Stimulated activated CD4-positive, alpha-beta T cell treated with anti-CD3 and anti-CD28 coated beads, Interleukin-1b, Interleukin-23, amount 100 ng/mL, for 1 hour (primary cell): ENCODE results near the gene CXCL1.

Experiments used
- DNase-seq, 2 donors: peaks; one replicate each; pipeline ENCODE4 v3.0.0-alpha.2; 2020; ENCODE audit warnings: low read depth in 2 of 2

CXCL1 gene

DNA sequence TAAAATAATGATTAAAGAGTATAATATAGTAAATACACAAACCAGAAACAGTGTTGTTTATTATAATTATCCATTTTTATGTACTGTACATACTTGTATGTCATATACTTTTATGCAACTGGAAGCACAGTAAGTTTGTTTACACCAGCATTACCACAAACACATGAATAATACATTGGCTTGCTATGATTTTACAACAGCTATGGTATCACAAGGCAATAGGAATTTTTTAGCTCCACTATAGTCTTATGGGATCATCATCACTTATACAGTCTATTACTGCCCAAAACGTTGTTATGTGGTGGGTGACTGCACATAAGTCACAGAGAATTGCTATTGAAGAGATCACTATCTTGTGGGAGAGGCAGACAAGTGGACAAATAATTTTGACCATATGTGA, 17.9 kb upstream of the CXCL1 start:
- no peak for DNase-seq

DNA sequence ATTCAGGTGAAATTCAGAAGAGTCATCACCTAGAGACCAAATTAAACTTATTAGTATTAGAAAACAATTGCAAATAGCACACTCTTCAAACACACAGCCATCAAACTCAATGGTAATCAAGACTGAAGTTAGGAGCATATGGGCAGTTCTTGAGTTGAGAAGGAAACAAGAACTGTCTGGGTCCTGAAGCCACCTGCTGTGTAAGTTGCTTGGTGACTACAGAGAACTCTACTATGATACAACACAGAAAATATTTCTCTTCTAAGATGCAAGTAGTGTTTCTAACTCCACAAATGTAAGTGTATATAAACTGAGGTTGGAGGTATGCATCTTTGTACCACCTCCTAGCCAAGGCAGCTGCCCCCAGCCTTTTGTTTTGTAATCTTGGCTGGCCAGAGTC, 16.4 kb upstream of the CXCL1 start:
- no peak for DNase-seq

DNA sequence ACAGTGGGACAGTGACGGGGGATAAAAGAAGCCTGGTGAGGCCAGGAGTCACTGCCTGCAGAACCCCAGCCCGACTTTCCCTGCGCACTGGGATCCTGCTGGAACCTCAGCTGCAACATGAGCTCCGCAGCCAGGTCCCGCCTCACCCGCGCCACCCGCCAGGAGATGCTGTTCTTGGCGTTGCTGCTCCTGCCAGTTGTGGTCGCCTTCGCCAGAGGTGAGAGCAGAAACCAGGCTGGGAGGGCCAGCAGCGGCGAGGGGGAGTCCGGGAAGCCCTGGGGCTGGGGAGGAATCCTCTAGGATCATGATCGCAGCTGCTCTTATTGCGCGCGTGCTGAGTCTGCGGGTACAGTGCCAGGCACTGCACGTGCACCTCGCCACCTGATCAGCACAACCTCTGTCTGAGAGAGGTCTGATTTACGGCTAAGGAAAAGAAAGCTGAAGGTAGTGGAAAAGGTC, 15.9 kb upstream of the CXCL1 start, which contains the start of gene PF4V1:
PF4V1 (plus strand) TSS at position 51 of the 459 bp plus-strand sequence; CDS start at position 118, 67 bp downstream.
- no peak for DNase-seq

DNA sequence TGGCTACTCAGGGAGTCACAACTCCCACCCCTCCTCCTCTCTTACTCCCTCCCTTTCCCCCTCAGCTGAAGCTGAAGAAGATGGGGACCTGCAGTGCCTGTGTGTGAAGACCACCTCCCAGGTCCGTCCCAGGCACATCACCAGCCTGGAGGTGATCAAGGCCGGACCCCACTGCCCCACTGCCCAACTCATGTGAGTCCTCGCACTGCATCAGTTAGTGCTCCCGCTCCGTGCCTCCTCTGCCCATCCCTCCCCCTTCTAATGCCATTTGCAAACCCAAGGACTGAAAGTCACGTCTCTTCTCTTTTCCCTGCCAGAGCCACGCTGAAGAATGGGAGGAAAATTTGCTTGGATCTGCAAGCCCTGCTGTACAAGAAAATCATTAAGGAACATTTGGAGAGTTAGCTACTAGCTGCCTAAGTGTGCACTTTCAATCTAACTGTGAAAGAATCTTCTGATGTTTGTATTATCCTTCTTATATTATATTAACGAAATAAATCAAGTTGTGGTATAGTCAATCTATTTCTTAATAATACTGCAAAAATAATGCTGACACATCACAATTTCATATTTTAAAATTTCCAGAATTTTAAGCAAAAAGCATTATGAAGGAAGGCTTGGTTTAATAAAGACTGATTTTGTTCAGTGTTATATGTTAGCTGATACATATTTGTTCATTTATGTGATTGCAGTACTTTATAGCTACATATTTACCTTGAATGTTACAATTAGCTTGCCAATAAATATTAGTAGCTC, 15.3 kb upstream of the CXCL1 start:
- DNase-seq = no peak

DNA sequence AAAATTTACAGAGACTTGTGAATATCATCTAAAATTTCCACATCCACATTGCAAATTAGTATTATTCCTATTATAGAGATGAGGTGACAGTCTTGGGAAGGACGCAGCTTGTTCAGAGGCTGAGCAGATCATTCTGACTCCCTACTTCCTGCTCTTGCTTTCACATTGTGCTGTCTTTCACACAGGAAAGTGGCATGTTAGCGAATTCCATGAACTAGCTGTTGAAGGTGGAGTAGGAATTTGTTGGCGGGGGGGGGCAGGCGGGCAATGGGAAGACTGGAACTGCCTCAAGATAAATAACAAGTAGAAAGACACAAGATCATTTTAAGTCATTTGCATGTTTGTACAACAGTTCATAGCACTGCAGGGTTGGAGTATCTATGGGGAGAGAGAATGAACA, 13.8 kb upstream of the CXCL1 start:
- DNase-seq = no peak

DNA sequence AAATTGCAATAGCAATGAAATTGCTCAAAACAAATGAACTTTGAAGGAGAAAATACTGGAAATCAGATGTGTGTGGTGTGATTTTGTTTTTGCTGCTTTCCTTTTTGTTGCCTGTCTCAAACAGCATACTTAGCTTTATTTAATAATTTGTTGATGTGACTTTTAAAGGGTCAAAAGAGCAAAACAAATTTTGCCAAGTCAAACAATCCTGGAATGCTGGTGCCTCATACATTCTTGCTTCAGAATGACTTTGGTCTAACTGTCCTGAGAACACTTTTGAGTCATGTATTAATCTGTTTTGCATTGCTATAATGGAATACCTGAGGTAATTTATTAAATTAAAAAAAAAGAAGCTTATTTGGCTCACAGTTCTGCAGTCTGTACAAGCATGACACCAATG, 12.7 kb upstream of the CXCL1 start:
- DNase-seq = no peak

DNA sequence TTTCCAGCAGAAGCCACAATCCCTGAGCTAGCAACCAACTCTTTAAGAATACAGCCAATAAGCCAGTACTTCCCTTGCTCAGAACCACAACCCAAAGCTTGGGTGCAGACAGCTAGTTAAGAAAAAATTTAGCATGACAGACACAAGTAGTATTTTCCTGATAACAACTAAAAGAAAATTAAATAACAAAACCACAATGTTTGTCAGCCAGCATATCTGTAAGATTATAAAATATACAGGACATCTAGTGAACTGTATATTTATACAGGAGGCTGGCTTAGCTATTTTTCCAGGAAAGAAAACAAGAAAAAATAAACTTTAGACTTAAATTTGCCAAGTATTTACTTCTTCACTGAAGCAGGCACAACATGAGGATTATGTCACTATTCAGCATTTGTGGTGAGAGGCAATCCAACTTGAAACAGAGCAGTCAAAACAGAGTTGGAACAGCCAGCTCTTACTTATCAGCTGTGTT, 9.5 kb upstream of the CXCL1 start:
- DNase-seq = no peak

DNA sequence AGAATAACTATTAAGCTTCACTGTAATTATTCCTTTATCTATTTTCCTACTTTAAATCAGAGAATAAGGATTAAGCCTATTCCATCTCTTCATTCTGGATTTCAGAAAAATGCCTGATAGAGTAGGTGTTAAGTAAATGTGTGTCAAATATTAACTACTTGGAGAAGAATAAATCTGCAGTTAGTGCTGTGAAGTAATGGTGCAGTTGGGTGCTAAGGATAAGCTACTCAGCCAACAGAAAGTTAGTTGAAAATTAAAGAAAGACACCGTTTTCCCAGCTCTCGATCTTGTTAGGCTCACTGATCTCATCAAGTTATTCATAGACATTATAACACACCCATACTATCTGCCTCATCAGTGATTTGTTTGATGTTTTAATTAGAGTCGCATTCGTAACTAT, 9.0 kb upstream of the CXCL1 start:
- DNase-seq = no peak

DNA sequence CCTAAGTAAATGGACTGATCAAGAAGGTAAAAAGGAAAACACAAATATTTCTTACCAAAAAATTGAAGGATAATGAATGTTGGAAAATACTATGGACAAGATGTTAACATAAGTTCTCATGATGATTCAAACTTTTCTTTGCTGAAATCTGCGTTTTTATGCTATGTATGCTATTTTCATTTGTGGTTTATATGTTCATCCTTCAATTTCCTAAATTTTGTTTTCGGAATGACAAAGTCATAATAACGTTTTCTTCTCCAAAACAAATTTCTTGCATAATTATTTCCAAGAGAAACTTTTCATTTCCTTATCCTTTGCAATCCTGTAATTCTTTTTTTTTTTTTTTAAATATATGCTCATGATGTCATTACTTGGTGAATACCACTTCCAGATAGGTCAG, 8.3 kb upstream of the CXCL1 start:
- no peak for DNase-seq

DNA sequence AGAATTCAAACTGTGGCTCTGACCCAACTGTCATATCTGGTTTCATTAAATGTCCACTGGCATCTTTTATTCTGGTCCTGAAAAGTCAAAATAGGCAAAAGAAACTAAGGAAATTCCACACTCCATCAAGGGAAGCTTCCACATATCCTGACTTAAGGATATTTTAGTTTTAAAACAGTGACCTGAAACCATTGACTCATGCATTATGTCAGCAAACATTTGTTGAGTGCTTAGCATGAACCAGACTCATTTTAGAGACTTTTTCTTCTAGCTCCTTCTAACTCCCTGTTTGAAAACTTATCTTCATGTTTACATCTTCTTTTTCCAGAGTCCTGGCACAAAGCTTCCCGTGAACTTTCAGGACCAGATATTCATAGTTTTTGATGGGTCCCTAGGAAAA, 6.9 kb upstream of the CXCL1 start:
- no peak for DNase-seq

DNA sequence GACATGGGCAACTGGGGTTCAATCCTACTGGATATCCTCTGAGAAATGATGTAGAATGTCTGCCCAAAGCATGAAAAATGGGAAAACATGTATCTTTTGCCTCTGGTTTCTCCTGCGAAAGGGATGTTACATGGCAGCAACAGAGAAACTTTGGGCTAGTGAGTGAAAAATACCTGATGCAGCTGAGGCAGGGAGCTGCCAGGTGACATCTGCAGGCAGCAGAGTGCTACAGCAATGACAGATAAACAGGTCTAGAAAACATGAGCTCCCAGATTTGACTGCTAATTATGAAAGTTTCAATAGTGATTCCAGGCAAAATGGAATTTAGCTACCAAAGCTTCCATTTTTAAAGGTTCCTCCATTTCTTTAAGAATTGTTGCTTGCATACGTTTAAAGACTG, 4.8 kb upstream of the CXCL1 start:
- no peak for DNase-seq

DNA sequence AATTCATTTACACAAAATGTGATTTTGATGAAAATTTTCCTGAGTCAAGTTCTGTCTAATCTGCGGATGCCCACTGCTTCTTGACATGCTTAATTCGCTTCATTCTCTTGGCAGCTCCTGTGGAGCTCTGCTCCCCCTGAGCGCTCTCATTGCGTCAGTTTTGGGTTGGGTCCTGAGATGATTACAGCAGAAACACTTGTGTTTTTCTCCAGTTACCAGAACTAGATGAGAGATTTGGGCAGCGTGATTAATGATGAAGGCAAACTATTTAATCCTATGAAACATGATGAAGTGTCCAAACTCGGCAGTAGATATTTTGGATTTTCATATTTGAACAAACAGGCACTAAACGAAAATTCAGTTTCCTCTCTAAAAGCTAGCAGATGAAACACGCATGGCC, 4.2 kb upstream of the CXCL1 start:
- DNase-seq = no peak

DNA sequence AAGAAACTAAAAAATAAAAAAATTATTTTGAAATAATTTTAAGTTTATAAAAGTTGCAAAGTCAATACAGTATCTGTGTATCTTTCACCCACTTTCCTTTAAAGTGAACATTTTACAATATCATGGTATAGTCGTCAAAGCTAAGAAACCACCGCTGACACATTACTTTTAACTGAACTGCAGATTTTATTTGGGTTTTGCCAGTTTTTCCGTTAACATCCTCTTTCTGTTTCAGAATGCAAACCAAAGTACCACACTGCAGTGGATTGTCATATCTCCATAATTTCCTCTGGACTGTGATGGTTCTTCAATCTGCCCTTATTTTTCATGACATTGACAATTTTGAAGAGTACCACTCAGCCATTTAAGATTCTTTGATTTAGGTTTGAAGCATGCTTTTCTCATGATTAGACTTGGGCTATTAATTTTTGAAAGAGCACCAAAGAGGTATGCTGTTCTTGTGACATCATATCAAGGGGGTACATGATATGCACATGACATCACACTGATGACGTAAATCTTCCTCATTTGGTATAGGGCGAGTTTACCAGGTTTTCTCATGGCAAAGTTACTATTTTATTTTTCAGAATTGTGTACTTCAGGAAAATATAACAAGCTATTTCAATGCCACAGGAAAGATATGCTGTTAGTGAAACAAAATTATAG, 3.6 kb upstream of the CXCL1 start:
- no peak for DNase-seq

DNA sequence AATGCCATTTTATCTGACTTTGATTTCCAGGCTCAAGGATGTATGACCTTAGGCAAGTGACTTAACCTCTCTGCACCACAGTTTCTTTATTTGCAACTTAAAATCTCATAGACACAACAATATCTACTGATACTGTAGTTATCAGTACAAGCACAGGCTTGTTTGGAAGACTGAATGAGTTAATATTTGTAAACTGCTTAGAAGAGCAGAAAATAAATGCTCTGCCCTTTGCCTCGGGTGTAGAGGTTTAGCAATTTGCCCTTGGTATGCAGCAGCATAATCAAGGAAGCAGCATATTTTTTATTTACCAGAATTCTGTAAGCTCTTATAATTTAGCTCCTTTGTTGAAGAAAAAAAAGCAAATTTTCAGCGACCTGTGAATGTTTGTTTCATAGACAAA, 2.9 kb upstream of the CXCL1 start:
- no peak for DNase-seq

DNA sequence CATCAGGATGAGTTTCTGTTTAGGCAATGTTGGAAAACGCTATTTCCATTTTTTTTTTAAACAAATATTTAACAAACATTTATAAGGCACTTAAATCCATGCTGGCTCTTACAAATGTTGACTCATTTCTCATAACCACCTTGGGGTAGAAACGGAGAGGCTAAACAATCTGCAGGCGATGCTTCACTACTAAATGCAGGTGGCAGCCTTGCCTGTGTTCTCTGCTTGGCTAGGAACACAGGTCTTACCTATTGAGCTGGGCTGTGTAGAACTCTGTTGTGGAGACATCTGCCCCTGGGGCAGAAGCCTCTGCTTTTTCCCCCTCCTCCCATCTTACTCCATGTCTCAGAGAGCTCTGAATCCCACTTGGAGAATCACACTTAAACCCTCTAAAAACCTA, 1.4 kb upstream of the CXCL1 start:
- no peak for DNase-seq

DNA sequence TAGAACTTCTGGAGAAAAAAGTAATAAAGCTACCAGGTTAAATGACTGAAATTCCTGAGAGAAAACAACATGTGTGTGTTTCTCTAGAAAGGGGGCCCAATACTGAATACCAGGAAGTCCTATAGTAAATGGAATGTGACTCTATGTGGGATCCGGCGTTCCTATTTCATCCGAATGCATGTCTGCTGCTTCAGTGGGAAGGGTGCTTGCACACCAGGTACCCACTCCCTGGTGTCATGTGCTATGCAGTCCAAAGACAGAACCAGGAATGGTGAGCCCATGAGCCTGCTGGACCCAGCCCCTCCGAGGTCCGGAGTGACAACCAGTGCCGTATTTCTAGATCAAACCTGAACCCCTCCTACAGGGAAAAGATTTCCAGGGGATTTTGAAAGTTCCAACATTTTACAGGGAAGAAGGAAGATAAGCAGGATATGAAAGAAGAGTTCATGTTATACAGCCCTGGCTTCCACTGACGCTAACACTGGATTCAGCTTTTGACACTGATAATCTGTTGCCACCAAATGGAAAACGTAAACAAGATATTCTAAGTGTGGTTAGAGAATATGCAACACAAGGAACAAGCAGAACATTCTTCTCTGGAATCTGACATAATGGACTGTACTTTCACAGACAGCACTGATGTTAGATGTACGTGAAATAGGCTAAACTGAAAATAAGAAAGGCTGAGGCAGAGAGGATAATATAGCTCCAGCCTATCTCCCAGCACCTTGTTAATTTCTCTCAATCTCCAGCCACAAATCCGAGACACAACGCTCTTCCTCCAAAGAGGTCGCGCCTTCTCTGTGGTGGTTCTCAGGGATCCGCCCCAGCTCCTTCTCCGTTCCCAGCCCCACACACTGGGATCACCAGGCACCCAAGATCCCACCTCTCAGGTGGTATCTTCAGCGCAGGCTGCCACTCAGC, 725 bp upstream of the CXCL1 start:
- DNase-seq = no peak

DNA sequence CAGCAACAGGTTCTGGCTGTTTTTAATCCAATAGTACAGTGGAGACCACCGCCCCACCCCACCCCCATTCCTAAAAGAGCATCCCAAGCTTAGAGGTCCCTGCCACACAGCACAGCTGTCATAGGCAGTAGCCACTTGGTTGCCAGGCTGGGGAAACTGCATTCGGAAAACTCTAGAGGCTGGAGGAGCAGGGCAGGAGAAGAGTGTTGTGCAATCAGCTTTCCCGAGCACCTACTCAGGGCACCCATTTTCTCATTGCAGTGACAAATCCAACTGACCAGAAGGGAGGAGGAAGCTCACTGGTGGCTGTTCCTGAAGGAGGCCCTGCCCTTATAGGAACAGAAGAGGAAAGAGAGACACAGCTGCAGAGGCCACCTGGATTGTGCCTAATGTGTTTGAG, 1.1 kb downstream of the CXCL1 start:
- no peak for DNase-seq

DNA sequence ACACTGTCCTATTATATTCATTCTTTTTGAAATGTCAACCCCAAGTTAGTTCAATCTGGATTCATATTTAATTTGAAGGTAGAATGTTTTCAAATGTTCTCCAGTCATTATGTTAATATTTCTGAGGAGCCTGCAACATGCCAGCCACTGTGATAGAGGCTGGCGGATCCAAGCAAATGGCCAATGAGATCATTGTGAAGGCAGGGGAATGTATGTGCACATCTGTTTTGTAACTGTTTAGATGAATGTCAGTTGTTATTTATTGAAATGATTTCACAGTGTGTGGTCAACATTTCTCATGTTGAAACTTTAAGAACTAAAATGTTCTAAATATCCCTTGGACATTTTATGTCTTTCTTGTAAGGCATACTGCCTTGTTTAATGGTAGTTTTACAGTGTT, 1.6 kb downstream of the CXCL1 start:
- DNase-seq = no peak

DNA sequence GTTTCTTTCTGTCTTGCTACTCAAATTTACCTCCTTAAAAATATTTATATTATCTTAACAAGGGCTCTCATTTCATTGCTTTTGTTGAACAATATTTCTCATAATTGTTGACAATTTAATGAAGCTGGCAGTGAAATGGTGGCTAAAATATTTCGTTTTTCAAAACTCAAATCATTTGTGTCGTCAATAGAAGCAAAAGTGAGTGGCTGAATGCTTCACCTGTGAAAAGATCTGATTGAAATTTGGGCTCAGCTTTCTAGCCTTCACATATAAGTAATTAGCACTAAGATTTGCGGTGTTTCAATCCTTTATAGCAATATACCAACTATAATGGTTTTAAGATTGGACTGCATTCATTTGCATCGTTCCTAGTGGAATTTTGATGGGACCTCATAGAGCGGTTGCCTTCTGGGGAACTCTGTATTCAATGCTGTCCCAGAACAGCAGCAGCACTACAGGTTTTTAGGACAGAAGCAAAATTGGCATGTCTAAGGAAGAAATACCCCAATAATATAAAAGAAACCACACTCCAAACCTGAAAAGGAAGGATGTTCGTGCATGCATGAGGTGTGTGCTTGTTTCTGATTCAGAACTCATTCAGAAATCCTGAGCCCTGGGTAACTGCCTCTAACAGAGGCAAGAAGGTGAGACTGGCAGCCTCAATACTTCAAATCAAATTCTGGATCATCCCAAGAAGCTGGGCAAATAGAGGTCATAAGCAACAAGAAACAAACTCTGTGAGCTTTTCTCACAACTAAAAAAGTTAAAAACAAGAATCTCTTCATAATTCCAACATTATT, 2.5 kb downstream of the CXCL1 start:
- no peak for DNase-seq

DNA sequence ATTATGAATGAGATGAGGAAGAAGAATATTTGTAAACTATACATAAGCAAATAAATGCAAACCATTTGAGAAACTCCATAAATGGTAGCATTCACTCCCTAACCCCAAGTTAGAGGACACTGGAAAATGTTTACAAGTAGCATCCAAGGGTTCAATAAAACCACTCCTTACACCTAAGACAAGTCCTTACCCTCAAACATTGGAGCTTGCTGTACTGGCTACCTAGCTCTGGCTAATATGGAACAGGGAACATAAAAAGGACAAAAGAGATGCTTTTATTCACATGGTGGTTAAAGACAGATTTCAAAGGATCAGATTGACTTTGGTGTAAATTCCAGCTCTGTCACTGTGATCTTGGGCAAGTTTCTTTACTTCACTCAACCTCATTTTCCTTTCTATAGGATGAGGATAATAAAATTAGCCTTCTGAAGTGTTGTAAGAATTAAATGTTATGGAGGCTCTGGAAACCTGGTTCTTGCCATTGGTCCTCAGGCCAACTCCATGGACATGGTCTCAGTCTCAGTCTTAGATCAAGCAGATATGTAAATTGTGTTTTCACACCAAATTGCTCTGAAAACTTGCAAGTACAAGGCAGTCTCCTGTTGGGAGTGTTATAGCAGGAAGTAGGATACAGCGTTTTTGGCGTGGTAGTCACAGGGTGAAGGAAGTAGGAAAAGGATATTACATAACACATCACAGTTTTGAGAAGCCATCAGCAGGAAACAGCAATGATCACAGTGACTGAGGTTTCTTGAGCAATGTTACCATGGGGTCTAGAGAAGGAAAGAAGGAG, 3.3 kb downstream of the CXCL1 start:
- DNase-seq = no peak

DNA sequence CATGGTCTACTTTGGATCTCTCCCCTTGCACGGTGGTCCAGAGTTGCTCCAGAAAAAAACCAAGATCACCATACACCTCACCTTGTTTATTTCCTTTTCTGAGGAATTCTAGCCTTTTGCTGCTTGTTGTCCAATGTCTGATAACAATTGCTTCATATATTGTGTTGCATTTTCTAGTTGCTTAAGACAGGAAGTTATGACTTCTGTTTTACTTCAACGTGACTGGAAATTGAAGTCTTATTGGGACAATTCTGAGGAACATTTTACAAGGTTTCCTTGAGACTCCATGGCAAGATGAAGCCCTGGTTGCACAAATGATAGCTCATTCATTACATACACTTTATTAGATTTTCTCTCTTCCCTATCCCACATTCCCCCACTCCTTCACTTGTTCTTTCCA, 5.2 kb downstream of the CXCL1 start:
- no peak for DNase-seq
